Skeletal muscle satellite cell (primary cell): Measurements from ENCODE around the gene MARK2. TPM values are rescaled to one million over a fixed set of nuclear protein-coding genes. Genes with fewer than 3 reads are reported as not detected.
A peak's percentile ranks its signal among the peaks of the same experiment; 100 is the strongest.
"Not testable (repeated sequence)": the region's sequence is repeated elsewhere in the genome, so short reads cannot be mapped to it uniquely, and the experiment has no call there.

Experiments
- H3K27me3 ChIP-seq: 2 replicates; pipeline ENCODE4 v1.7.0; 2013; ENCODE audit warnings: low read length; ENCODE audit not compliant: control insufficient read depth, insufficient read depth
- H3K36me3 ChIP-seq: 2 replicates; pipeline ENCODE4 v1.7.0; 2013; ENCODE audit warnings: mild to moderate bottlenecking, control low read depth, low read length; ENCODE audit not compliant: insufficient read depth
- H3K4me1 ChIP-seq: 2 replicates; pipeline ENCODE4 v1.7.0; 2013; ENCODE audit warnings: low read length; ENCODE audit not compliant: control insufficient read depth, insufficient read depth
- H3K4me2 ChIP-seq: 2 replicates; pipeline ENCODE4 v1.7.0; 2013; ENCODE audit warnings: mild to moderate bottlenecking, low read length
- H3K4me3 ChIP-seq: 2 replicates; pipeline ENCODE4 v1.7.0; 2013; ENCODE audit warnings: low read length
- H3K9ac ChIP-seq: 2 replicates; pipeline ENCODE4 v1.7.0; 2013; ENCODE audit warnings: mild to moderate bottlenecking, low read depth, low read length, moderate library complexity
- H3K9me3 ChIP-seq: replicated peaks from 2 replicates; pipeline ENCODE4 v1.7.0; 2013; ENCODE audit warnings: mild to moderate bottlenecking, control low read depth, low read length
- total RNA-seq: library from RNA; depleted of rRNA; stranded (reverse); fragments of >200 nt; gene quantifications from 2 replicates; pipeline ENCODE4 v1.2.3, GENCODE V29; 2012; rRNA removed

MARK2 gene
- total RNA-seq: 11.4 and 15.1 TPM in 2 replicates

DNA sequence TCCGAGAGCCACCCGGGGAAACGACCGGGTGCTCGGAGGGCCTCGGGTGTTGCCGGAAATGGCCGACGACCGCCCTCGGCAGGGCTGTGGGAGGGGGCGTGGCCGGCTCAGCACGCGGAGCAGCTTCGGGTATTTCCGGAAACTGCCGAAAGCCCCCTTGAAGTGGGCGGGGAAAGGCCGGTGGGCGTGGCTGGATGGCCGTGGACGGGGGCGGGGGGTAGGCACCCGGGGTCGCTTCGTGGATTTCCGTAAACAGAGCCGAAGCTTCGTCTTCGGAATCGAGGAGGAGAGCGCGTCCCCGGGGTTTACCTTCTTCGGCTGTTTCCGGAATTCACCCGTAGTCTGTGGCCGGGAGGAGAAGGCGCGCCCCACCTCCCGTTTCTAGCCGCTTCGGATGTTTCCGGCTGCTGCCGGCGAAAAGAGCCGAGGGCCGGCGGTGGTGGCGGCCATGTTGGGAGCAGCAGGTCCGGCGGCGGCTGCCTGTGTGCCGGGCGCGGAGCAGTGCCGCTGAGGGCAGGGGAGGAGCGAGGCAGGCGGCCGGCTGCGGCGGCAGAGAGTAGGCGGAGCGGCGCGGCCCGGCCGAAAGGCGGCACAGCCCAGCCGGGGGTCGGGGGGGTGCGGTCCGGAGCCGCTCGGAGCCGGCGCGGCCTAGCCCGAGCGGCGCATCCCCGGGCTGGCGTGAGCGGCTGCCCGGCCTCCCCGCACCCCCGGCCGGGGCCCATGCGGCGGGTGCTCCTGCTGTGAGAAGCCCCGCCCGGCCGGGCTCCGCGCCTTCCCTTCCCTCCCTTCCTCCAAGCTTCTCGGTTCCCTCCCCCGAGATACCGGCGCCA, at the start of gene MARK2:
Gene MARK2 (plus strand): TSS at position 433 of the 830 bp plus-strand sequence. CDS start 397 bp downstream, at position 830.
- Histone ChIP-seq H3K4me1 (peaks cover 23% of the 10 kb centered on the region), H3K9me3 (no peaks in the 10 kb centered on the region), H3K4me3 (peak within 1 kb of the TSS; percentile 81)

DNA sequence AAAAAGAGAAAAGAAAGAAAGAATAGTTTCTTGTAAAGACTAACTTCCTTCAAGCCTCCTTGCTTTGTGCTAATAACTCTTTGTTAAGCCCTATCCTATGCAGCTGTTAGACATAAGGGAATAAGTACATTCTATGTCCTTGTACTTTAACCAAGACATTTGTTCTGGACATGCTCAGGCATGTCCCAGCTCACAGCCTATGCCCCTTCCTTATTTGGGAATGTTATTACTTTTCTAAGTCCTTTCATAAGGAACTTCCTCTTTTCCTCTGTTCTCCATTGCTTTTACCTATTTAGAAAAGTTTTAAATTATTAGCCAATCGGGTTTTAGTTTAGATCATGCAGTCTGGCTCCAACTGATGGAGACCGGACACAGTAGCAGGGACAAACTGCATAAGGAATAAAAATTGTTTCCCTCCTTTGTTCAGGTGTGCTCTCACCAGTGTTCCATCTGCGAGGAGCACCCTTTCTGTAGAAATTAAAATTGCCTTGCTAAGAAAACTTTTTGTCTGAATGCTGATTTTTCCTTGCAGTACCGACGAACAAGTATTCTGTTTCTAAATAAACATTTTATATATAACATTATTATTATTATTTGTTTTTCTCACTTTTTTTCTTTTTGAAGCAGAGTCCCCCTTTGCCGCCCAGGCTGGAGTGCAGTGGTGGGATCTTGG, 47.3 kb upstream of the MARK2 start:
- no peaks in the 10 kb centered on the region for H3K9me3 ChIP-seq
- no peaks in the 10 kb centered on the region for H3K27me3 ChIP-seq
- no peaks in the 10 kb centered on the region for H3K4me1 ChIP-seq
- H3K4me2 ChIP-seq: no peak overlapping the region
- no peaks in the 10 kb centered on the region for H3K36me3 ChIP-seq
- H3K4me3 ChIP-seq: no peak overlapping the region
- no peak overlapping the region for H3K9ac ChIP-seq

More for the DNA sequence above, at the start of gene MARK2:
- H3K9ac ChIP-seq: peak within 1 kb of the TSS; percentile 95
- H3K36me3 ChIP-seq: peaks cover 2% of the 10 kb centered on the region
- H3K4me2 ChIP-seq: peak within 1 kb of the TSS; percentile 85
- no peaks in the 10 kb centered on the region for H3K27me3 ChIP-seq

DNA sequence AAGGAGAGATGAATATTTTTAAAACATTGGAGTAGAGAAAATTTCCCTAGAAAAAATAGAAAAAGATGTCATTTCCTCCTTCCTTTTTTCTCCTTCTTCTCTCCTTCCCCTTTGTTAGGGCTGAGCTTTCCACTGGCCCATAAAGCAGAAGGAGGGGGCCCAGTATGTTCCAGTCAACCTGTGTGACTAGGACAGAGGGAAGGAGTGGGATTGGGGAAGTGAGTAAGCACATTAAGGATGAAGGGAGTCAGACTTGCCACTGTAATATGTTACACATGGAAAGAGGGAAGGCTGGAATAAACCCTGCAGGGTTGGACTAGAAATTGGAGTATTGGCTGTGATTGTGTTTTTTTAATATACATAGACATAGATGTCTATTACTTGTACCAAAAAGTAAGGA, 45.7 kb upstream of the MARK2 start:
- no peaks in the 10 kb centered on the region for H3K27me3 ChIP-seq
- no peaks in the 10 kb centered on the region for H3K9me3 ChIP-seq
- H3K4me3 ChIP-seq: no peak overlapping the region
- H3K9ac ChIP-seq: no peak overlapping the region
- no peaks in the 10 kb centered on the region for H3K36me3 ChIP-seq
- no peaks in the 10 kb centered on the region for H3K4me1 ChIP-seq
- H3K4me2 ChIP-seq: no peak overlapping the region

DNA sequence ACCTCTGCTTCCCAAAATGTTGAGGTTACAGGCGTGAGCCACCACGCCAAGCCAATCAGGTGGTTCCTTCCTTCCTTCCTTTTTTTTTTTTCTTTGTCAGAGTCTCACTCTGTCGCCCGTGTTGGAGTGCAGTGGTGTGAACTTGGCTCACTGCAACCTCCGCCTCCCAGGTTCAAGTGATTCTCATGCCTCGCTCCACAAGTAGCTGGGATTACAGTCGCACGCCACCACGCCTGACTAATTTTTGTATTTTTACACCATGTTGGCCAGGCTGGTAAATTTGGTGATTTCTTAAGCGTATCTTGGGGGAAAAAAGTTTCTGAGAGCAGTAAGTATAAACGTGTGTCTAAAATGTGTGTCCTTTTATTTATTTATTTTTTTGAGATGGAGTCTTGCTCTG, 43.8 kb upstream of the MARK2 start:
- Histone ChIP-seq H3K9me3 (no peaks in the 10 kb centered on the region), H3K9ac (no peak overlapping the region), H3K4me3 (no peak overlapping the region), H3K36me3 (no peaks in the 10 kb centered on the region), H3K27me3 (no peaks in the 10 kb centered on the region), H3K4me1 (no peaks in the 10 kb centered on the region), H3K4me2 (no peak overlapping the region)

DNA sequence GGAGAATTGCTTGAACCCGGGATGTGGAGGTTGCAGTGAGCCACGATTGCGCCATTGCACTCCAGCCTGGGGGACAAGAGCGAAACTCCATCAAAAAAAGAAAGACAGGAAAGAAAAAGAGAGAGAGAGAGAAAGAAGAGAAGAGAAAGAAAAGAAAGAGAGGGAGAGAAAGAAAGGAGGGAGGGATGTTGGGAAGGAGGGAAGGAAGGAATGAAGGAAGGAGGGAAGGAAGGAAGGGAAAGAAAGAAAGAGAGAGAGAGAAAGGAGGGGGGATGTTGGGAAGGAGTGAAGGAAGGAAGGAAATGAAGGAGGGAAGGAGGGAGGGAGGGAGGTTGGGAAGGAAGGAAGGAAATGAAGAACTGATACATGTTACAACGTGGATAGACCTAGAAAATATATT, 38.0 kb upstream of the MARK2 start:
- H3K9me3 ChIP-seq: no peaks in the 10 kb centered on the region
- no peak overlapping the region for H3K9ac ChIP-seq
- H3K4me3 ChIP-seq: no peak overlapping the region
- H3K4me1 ChIP-seq: peaks cover 11% of the 10 kb centered on the region
- H3K4me2 ChIP-seq: no peak overlapping the region
- H3K36me3 ChIP-seq: no peaks in the 10 kb centered on the region
- H3K27me3 ChIP-seq: no peaks in the 10 kb centered on the region

DNA sequence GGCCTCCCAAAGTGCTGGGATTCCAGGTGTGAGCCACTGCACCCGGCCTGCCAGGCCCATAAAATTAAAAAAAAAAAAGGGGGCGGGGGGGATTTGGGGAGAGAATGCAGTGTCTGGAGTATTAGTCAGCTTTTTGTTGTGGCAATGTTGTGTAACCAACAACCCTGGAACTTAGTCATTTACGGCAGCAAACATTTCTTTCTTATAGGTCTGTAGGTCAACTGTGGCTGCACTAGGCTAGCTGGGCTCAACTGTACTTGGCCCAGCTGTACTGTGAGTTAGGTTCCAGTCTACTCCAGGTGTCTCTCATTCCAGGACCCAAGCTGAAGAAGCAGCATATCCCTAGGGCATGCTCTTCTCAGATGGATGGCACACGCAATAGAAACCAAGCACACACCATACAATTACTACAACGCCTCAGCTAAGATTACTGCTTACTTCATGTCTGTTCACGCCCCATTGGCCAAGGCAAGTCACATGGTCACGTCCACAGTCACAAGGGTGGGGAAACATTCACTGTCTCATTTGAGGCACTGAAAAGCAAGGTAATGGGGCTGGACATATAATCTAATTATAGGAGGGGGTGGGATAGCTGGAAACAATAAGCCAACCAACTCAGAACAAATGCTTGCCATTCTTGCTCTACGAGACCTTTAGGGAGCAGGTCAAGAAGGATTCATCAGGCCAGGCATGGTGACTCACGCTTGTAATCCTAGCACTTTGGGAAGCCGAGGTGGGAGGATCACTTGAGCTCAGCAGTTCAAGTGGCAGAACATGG, 36.1 kb upstream of the MARK2 start:
- Histone ChIP-seq H3K4me3 (no peak overlapping the region), H3K9ac (no peak overlapping the region), H3K4me1 (peaks cover 11% of the 10 kb centered on the region), H3K9me3 (no peaks in the 10 kb centered on the region), H3K27me3 (no peaks in the 10 kb centered on the region), H3K4me2 (peak overlapping the region; percentile 9), H3K36me3 (no peaks in the 10 kb centered on the region)

DNA sequence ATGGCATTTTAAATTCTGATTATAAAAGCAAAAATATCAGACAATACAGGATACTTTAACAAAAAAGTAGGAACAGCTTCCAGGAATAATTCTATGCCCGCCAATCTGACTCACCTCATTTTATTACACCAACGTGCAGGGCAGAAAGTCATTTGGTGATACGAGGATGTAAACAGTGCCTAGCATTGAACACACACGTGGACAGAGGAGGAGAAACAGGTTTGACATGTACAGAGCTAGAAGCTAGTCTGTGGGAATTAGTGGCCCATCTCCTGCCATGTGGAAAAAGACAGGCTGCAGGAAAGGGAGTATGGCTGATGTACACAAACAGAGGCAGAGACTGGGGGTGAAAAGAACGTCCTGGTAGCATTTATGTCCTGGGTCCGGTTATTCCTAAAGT, 34.7 kb upstream of the MARK2 start:
- no peaks in the 10 kb centered on the region for H3K36me3 ChIP-seq
- no peak overlapping the region for H3K4me2 ChIP-seq
- H3K9me3 ChIP-seq: no peaks in the 10 kb centered on the region
- H3K27me3 ChIP-seq: no peaks in the 10 kb centered on the region
- peaks cover 11% of the 10 kb centered on the region for H3K4me1 ChIP-seq
- H3K9ac ChIP-seq: no peak overlapping the region
- H3K4me3 ChIP-seq: no peak overlapping the region

DNA sequence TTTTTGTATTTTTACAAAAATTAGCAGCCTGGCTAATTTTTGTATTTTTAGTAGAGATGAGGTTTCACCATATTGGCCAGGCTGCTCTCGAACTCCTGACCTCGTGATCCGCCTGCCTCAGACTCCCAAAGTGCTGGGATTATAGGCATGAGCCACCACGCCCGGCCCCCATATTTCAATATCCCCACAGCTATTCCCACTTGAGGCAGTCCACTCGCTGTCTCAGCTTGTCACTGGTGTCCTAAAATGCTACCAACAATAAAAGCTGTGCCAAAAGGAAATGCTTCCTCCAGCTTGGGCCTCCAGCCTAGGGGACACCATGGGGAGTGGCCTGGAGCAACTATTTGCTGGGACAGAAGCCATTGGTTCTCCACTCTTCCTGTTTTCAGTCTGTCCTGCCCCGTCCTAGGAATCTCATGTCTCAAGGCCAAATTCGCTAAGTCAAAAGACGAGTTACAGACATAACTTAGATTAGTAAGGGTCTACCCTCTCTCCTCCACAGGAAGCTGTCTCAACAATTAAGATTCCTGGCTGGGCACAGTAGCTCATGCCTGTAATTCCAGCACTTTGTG, 33.0 kb upstream of the MARK2 start:
- H3K4me2 ChIP-seq: no peak overlapping the region
- H3K4me3 ChIP-seq: no peak overlapping the region

DNA sequence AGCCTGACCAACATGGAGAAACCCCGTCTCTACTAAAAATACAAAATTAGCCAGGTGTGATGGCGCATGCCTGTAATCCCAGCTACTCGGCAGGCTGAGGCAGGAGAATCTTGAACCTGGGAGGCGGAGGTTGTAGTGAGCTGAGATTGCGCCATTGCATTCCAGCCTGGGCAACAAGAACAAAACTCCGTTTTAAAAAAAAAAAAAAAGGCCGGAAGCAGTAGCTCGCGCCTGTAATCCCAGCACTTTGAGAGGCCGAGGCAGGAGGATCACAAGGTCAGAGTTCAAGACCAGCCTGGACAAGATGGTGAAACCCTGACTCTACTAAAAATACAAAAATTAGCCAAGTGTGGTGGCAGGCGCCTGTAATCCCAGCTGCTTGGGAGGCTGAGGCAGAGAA, 28.5 kb upstream of the MARK2 start:
- H3K27me3 ChIP-seq: not testable (repeated sequence)

More for the DNA sequence above, 33.0 kb upstream of the MARK2 start:
- no peak overlapping the region for H3K9ac ChIP-seq
- H3K27me3 ChIP-seq: no peaks in the 10 kb centered on the region
- no peaks in the 10 kb centered on the region for H3K36me3 ChIP-seq
- H3K9me3 ChIP-seq: no peaks in the 10 kb centered on the region
- H3K4me1 ChIP-seq: peaks cover 11% of the 10 kb centered on the region

DNA sequence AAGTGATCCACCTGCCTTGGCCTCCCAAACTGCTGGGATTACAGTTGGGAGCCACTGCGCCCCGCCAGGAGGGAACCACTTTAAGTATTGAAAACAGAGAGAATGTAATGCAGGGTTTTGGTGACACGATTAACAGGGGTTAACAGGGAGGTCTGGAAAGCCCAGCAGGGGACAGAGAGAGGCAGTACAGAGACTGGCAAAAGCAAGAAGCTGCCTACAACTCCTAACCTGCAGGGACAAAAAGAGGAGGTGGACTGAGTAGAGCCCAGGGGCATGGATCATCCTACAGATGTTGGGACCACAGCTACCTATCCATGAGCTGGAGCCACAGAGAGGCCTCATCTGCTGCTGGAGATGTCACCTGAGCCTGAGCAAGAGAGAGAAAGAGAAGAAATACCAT, 27.4 kb upstream of the MARK2 start:
- Histone ChIP-seq H3K36me3 (peaks cover 10% of the 10 kb centered on the region), H3K9me3 (no peaks in the 10 kb centered on the region), H3K4me3 (no peak overlapping the region), H3K4me2 (no peak overlapping the region), H3K27me3 (no peaks in the 10 kb centered on the region), H3K4me1 (peaks cover 17% of the 10 kb centered on the region), H3K9ac (no peak overlapping the region)

More for the DNA sequence above, 28.5 kb upstream of the MARK2 start:
- peaks cover 16% of the 10 kb centered on the region for H3K4me1 ChIP-seq
- H3K4me2 ChIP-seq, H3K9me3 ChIP-seq, H3K36me3 ChIP-seq, H3K9ac ChIP-seq, H3K4me3 ChIP-seq: not testable (repeated sequence)

DNA sequence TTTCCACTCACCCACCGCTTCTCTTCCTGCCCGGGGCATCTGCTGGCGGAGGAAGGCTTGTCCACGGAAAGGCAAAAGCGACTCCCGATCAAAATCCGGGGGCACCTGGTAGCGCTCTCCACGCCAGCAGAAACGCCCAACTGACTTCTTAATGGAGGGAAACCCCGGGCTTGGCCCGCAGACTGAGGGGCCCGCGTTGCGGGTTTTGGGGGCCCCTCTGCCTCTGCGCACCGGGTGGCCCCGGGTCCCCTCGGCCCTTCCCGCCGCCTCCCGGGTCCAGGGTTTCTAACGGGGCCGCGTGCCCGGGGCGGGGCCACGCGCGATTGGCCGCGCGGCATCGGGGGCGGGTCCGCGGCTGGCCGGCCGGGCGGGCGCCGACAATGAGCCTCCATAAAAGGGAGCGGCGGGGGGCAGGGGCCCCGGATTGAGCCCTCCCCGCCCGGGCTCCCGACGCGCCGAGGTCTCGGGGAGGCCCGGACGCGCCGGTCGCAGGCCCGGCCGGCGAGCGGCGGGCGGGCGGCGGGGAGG, 25.8 kb upstream of the MARK2 start, which contains the start of gene SPINDOC:
Gene SPINDOC (plus strand): TSS at position 422 of the 528 bp plus-strand sequence. CDS start 231 bp downstream, outside the sequence.
- H3K4me3 ChIP-seq: peak within 1 kb of the TSS; percentile 99
- no peaks in the 10 kb centered on the region for H3K9me3 ChIP-seq
- H3K36me3 ChIP-seq: peaks cover 20% of the 10 kb centered on the region
- peak within 1 kb of the TSS; percentile 91 for H3K4me2 ChIP-seq
- peak within 1 kb of the TSS; percentile 95 for H3K9ac ChIP-seq
- no peaks in the 10 kb centered on the region for H3K27me3 ChIP-seq
- peaks cover 17% of the 10 kb centered on the region for H3K4me1 ChIP-seq
